GM18508 (cell line): ENCODE measurements around the gene CSTF1.

Source experiments
- ATAC-seq: cut with Tn5 transposase; IDR thresholded peaks from one replicate; pipeline ENCODE4 v1.9.1; 2021; ENCODE audit warnings: moderate number of reproducible peaks; ENCODE audit not compliant: insufficient read depth, unreplicated experiment

CSTF1 gene

GRCh38 chr20:56445130-56445529, 52.7 kb downstream of the CSTF1 start:
- no peak for ATAC-seq

DNA sequence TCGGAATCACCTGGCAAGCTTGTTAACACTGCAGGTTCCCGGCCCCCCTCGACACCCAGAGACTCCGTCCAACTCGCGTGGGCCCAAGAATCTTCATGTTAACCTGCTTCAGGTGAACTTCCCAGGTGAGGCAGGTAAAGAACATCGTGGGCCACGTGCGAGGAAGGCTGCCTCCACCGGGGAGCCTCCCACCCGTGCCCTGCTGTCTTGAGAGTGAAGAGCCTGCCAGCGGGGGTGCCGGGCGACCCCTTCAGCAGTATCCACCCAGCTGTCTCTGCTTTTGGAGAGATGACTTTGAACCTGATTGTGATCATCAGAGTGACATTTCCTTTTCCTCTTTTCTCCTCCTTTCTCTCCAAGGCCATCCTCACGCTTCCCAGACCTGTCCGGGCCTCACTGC, 53.1 kb downstream of the CSTF1 start:
- ATAC-seq, result no peak

- no peak for ATAC-seq
These were observed 54.8 kb downstream of the CSTF1 start for GRCh38 chr20:56447227-56447626.

- no peak for ATAC-seq
These were observed 57.0 kb downstream of the CSTF1 start for GRCh38 chr20:56449459-56449858.

GRCh38 chr20:56451056-56451765, 58.8 kb downstream of the CSTF1 start:
- no peak for ATAC-seq

GRCh38 chr20:56453352-56453751, 60.9 kb downstream of the CSTF1 start:
- no peak for ATAC-seq

DNA sequence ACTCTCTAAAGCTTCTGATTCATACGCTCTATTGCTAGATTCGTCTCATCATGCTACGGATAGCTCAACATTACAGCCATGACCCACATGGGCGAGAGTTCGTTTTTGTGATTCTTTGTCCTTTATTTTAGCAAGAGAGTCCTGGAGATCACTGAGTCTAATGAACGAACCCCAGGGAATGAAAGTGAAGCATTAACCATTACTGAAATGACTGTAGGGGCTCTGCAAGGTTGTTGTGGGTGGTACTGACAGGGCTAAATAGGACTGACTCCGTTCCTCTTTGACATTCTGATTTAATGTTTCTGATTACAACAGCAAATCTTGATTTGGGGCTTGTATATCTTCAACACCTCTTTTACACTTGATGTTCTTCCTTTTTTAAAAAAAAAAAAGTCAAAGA, 62.3 kb downstream of the CSTF1 start:
- peak; percentile 86 for ATAC-seq
